ENCODE data around the gene NBEAL1.
"Not testable (repeated sequence)": the region's sequence is repeated elsewhere in the genome, so short reads cannot be mapped to it uniquely, and the experiment has no call there.

The NBEAL1 gene

DNA sequence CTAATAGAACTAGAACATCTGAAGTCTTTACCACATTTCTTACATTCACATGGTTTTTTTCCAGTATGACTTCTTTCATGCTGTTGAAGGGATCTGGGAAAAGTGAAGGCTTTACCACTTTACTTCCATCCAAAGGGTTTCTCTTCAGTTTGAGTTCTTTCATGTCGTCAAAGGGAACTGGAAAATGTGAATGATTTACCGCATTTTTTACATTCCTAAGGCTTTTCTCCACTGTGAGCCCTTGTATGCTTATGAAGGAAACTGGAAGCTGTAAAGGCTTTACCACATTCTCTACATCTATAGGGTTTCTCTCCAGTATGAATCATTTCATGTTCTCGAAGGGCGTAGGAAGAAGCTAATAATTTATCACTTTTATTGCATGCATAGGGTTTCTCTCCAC lies 46.7 kb downstream of the NBEAL1 start:
- H3K4me3 ChIP-seq (ENCODE audit: low read length): no peak overlapping the region
- no peak for TF ChIP-seq ZNF274 (IDR thresholded peaks at IDR 0.05; ENCODE audit: low read depth, low read length)

DNA sequence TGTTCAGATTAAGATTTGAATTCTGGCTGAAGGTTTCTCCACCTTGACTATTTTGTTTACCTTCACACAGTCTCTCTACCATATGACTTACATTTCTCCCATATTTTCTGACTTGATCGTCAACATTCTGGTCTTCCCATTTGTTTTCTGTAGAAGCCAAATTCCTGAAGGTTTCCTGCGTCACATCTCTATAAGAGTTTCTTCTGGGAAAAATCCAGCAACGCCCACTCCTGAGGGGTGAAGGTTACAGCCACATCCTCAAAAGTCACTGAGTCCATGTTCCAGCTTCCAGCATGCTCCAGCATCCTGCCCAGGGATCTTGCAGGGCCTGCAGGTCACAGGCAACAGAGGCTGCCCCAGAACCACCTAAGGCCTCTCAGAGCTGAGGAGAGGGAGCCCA lies 47.5 kb downstream of the NBEAL1 start:
- TF ChIP-seq ZNF274 (IDR thresholded peaks at IDR 0.05; ENCODE audit: low read depth, low read length): no peak

DNA sequence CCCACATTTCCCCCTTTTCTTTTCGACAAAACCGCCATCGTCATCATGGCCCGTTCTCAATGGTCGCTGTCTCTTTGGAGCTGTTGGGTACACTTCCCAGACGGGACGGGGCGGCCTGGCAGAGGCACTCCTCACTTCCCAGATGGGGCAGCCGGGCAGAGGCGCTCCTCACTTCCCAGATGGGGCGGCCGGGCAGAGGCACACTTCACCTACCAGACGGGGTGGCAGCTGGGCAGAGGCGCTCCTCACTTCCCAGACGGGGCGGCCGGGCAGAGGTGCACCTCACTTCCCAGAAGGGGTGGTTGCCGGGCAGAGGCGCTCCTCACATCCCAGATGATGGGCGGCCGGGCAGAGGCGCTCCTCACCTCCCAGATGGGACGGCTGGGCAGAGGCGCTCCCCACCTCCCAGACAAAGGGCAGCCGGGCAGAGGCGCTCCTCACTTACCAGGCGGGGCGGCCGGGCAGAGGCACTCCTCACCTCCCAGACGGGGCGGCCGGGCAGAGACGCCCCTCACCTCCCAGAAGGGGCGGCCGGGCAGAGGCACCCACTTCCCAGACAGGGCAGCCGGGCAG lies 51.9 kb downstream of the NBEAL1 start:
- H3K4me3 ChIP-seq (ENCODE audit: low read length): not testable (repeated sequence)

More for the DNA sequence above, 47.5 kb downstream of the NBEAL1 start:
- H3K4me3 ChIP-seq (ENCODE audit: low read length): no peak overlapping the region

DNA sequence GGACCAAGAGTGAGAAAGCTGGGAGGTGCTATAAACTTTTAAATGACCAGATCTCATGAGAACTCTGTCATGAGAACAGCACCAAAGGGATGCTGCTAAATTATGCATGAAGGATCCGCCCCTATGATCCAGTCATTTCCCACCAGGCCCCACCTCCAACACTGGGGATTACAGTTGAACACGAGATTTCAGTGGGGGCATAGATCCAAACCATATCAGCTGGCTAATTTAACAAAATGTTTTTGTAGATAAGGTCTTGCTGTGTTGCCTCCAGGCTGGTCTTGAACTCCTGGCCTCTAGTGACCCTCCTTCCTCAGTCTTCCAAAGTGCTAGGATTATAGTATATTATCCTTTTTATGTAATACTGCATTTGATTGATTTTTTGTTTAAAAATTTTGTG lies 56.0 kb downstream of the NBEAL1 start:
- H3K4me3 ChIP-seq (ENCODE audit: low read length): no peak overlapping the region
- TF ChIP-seq ZNF274 (IDR thresholded peaks at IDR 0.05; ENCODE audit: low read depth, low read length): no peak

DNA sequence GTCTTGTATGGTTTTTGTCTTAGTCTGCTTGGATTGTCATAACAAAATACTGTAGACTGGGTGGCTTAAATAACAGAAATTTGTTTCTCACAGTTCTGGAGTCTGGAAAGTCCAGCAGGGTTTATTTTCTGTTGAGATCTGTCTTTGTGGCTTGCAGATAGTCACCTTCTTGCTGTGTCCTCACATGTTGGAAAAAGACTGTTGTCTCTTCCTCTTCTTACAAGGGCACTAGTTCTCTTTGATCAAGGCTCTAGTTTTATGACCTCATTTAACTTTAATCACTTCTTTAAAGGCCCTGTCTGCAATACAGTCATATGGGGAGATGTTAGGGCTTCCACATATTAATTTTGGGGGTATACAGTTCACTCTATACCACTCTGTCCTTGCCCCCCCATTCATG lies 56.5 kb downstream of the NBEAL1 start:
- H3K4me3 ChIP-seq (ENCODE audit: low read length): no peak overlapping the region
- TF ChIP-seq ZNF274 (IDR thresholded peaks at IDR 0.05; ENCODE audit: low read depth, low read length): no peak

GRCh38 chr2:203072371-203072770 lies 57.7 kb downstream of the NBEAL1 start:
- no peak for TF ChIP-seq ZNF274 (IDR thresholded peaks at IDR 0.05; ENCODE audit: low read depth, low read length)
- H3K4me3 ChIP-seq (ENCODE audit: low read length): no peak overlapping the region

GRCh38 chr2:203077451-203077850 lies 62.8 kb downstream of the NBEAL1 start:
- no peak for TF ChIP-seq ZNF274 (IDR thresholded peaks at IDR 0.05; ENCODE audit: low read depth, low read length)
- H3K4me3 ChIP-seq (ENCODE audit: low read length): no peak overlapping the region

- no peak for TF ChIP-seq ZNF274 (IDR thresholded peaks at IDR 0.05; ENCODE audit: low read depth, low read length)
- no peak overlapping the region for H3K4me3 ChIP-seq (ENCODE audit: low read length)
Observed at GRCh38 chr2:203080447-203081045, 65.9 kb downstream of the NBEAL1 start.

DNA sequence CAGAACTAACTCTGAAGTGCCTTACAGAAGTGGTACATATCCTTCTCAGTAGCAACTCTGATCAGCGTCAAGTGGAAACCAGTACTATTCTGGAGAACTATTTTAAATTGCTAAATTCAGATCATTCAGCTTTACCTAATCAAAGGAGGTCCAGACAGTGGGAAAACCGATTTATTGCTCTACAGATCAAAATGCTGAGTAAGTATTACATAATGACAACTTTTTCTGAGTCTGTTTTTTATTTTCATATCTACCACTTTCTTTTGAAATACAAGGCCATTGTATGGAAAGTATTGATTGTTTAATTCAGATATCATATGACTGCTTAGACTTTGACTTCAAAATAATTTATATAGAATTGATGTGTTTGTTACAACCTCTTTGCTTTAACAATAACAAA lies 68.7 kb downstream of the NBEAL1 start:
- no peak overlapping the region for H3K4me3 ChIP-seq (ENCODE audit: low read length)
- no peak for TF ChIP-seq ZNF274 (IDR thresholded peaks at IDR 0.05; ENCODE audit: low read depth, low read length)

GRCh38 chr2:203086381-203086780 lies 71.7 kb downstream of the NBEAL1 start:
- not testable (repeated sequence) for H3K4me3 ChIP-seq (ENCODE audit: low read length)

DNA sequence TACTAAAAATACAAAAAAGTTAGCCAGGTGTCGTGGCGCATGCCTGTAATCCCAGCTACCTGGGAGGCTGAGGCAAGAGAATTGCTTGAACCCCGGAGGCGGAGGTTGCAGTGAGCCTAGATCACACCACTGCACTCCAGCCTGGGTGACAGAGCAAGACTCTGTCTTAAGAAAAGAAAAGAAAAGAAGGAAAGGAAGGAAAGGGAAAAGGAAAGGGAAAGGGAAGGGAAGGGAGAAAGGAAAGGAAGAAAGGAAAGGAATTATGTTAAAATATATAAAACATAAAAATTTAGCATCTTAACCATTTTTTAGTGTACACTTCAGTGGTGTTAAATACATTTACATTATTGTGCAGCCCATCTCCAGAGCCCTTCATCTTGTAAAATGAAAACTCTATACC lies 76.0 kb downstream of the NBEAL1 start:
- H3K4me3 ChIP-seq (ENCODE audit: low read length): not testable (repeated sequence)

DNA sequence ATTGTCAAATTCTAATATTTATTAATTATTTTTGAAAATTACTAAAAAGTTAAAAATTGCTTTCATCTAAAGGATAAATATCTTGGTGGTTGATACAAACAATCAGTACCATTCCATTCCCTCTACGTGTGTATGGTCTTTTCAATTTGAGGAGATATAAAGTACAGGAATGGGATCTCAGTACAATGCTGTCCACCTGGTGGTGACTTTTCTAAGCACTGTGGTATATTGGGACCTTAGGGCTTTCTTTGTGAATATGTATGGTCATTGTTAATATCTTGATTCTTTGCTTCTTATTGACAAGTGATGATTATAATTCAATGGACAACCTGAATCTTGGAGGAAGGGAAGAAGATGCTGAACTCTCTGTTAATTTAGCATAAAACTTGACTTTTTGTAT lies 83.1 kb downstream of the NBEAL1 start:
- no peak for TF ChIP-seq ZNF274 (IDR thresholded peaks at IDR 0.05; ENCODE audit: low read depth, low read length)
- H3K4me3 ChIP-seq (ENCODE audit: low read length): no peak overlapping the region

- H3K4me3 ChIP-seq (ENCODE audit: low read length): not testable (repeated sequence)
Observed at GRCh38 chr2:203102357-203102756, 87.7 kb downstream of the NBEAL1 start.

DNA sequence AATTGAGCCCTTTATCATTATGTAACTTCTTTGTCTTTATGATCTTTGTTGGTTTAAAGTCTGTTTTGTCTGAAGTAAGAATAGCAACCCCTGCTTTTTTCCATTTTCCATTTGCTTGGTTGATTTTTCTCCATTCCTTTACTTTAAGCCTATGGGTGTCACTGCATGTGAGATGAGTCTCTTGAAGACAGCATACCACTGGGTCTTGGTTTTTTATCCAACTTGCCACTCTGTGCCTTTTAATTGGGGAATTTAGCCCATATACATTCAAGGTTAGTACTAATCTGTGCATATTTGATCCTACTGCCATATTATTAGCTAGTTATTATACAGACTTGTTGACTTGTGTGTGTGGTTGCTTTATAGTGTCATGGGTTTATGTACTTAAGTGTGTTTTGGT lies 89.6 kb downstream of the NBEAL1 start:
- TF ChIP-seq ZNF274 (IDR thresholded peaks at IDR 0.05; ENCODE audit: low read depth, low read length): no peak

DNA sequence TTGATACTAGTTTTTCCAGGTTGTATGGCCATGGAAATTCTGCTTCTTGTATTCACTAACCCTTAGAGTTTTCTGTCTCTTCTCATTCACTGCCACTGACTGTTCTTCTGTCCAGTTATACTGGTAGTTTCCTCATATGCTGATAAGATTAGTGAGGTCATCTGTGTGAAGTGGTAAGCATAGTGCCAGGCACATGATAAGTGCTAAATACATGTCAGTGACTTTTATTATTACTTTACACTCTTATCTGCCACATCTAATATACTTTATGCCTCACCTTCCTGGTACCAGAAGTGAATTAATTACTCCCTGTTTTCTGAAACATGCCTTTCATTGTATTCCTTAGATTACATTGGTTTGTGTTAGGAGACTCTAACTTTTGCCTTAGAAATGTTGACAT lies 91.3 kb downstream of the NBEAL1 start:
- TF ChIP-seq ZNF274 (IDR thresholded peaks at IDR 0.05; ENCODE audit: low read depth, low read length): no peak
- no peak overlapping the region for H3K4me3 ChIP-seq (ENCODE audit: low read length)

More for the DNA sequence above, 89.6 kb downstream of the NBEAL1 start:
- no peak overlapping the region for H3K4me3 ChIP-seq (ENCODE audit: low read length)

GRCh38 chr2:203110496-203110895 lies 95.8 kb downstream of the NBEAL1 start:
- H3K4me3 ChIP-seq (ENCODE audit: low read length): not testable (repeated sequence)

Data from GM08714 (cell line).